SJSA1 (cell line): ENCODE results near the gene ROR1. TPM values are rescaled to one million over a fixed set of nuclear protein-coding genes. Genes with fewer than 3 reads are reported as not detected.
"Not testable (repeated sequence)": the region's sequence is repeated elsewhere in the genome, so short reads cannot be mapped to it uniquely, and the experiment has no call there.

Experiments
- DNase-seq, 2 experiments: peaks; one replicate each; pipeline ENCODE4 v3.0.0-alpha.2; 2015 to 2020; ENCODE audit warnings: low spot score in 2 of 2, low read depth in 1 of 2
- H3K27ac ChIP-seq: fragments of 250-450 bp; sonication (Bioruptor Pico); 2 replicates; pipeline ENCODE4 v1.5.1; 2020; ENCODE audit warnings: mild to moderate bottlenecking, moderate library complexity
- H3K27me3 ChIP-seq: fragments of 250-450 bp; sonication (Bioruptor Pico); replicated peaks from 2 replicates; pipeline ENCODE4 v1.5.1; 2020; ENCODE audit warnings: mild to moderate bottlenecking, moderate library complexity
- H3K36me3 ChIP-seq: fragments of 250-450 bp; sonication (Bioruptor Pico); 2 replicates; pipeline ENCODE4 v1.5.1; 2020; ENCODE audit warnings: mild to moderate bottlenecking
- H3K4me1 ChIP-seq: fragments of 250-450 bp; sonication (Bioruptor Pico); replicated peaks from 2 replicates; pipeline ENCODE4 v1.6.1; 2021; ENCODE audit warnings: mild to moderate bottlenecking
- H3K4me3 ChIP-seq: fragments of 250-450 bp; sonication (Bioruptor Pico); 2 replicates; pipeline ENCODE4 v1.5.1; 2020; ENCODE audit warnings: mild to moderate bottlenecking
- H3K9me3 ChIP-seq: fragments of 250-450 bp; sonication (Bioruptor Pico); replicated peaks from 2 replicates; pipeline ENCODE4 v1.5.1; 2020; ENCODE audit warnings: mild to moderate bottlenecking
- total RNA-seq: library from RNA; depleted of rRNA; stranded (reverse); fragments of >200 nt; shearing (Covaris generic); gene quantifications from 2 replicates; pipeline ENCODE4 v1.2.3, GENCODE V29; 2014; rRNA removed

Gene ROR1
- total RNA-seq, 1 experiment from 2014 or later, result 19.7 TPM

DNA sequence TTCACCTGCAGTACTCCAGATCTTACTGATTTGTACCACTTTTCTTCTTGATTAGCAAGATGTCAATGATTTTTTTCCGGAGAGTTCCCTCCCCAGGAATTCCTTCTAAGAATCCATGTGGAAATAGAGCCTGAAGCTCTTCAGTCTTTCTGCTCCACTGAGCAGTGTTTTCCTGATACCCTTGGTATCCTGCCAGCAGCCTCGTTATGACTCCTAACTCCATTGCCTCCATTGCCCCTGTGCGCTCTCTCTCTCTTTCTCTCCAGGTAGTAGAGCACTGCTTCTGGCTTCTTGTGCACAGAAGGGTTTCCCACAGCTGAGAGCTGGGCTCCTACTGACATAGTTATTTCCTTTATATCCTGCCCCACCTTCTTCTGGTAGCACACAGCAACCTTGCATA lies 441.8 kb downstream of the ROR1 start:
- H3K4me1 ChIP-seq, result no peaks in the 10 kb centered on the region; the same call in 1 of the 2 replicates
- no peaks in the 10 kb centered on the region for H3K36me3 ChIP-seq
- no peak overlapping the region for H3K4me3 ChIP-seq
- H3K9me3 ChIP-seq, result no peaks in the 10 kb centered on the region
- H3K27ac ChIP-seq, result no peak overlapping the region
- DNase-seq, result no peak
- no peaks in the 10 kb centered on the region for H3K27me3 ChIP-seq

DNA sequence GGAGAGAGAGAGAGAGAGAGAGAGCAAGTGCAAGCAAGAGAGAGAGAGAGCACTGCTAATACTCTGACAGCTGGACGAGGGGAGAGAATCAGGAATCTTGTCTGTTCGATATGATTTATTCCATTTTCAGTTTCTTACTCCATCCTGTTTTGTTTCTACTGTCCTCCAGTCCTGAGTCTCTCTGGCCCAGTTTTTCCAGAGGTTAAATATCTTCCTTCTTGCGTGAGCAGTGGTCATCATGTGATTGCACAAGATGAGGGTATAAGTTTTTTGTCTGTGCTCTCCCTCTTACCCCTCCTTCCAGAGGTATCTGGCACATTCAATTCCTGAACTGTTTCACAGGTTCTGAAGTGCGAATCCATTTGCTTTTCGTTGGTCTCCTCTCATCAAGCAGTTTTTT lies 446.4 kb downstream of the ROR1 start:
- Histone ChIP-seq H3K27me3 (no peaks in the 10 kb centered on the region), H3K36me3 (no peaks in the 10 kb centered on the region), H3K9me3 (no peaks in the 10 kb centered on the region), H3K27ac (no peak overlapping the region), H3K4me3 (no peak overlapping the region), H3K4me1 (peaks cover 20% of the 10 kb centered on the region)
- DNase-seq, result no peak

DNA sequence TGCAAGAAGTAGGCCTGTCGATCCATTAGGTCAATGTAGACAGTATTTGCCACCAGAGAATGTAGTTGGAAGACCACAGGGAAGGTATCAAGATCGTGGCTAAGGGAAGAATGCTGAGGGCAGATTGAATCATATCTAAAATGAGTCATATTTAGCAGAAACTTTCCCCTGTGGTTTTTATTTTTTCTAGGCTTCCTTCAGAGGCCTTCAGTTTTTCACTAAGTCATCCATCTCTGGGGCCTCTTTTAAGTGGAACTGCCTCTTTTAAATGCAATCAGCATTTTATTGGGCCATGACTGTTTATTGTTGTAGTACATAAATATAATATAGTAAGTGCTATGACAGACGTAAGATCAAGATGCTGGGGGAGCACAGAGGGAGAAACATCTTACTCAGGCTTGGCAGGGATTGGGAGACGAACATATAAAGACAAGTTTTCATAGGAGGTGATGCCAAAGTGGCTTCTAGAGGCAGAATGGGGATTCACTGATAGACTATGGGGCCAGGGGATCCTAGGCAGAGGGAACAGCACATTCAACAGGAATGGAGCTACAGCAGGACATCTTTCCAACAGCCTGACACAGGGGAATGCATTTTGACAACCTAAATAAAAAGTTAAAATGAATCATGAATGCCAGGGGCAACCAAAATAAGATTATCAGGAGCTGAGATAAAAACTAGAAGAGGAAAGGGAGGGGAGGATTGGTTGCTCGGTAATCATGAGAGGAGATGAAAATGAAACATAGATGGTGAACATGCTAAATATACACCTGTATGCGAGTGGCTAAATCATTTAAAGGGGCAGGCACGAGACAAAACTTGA lies 449.7 kb downstream of the ROR1 start:
- Histone ChIP-seq H3K27ac (peak overlapping the region; percentile 60), H3K27me3 (no peaks in the 10 kb centered on the region), H3K4me1 (peaks cover 20% of the 10 kb centered on the region), H3K36me3 (no peaks in the 10 kb centered on the region), H3K9me3 (no peaks in the 10 kb centered on the region), H3K4me3 (no peak overlapping the region)
- DNase-seq, result peak; percentile 48 to 69

DNA sequence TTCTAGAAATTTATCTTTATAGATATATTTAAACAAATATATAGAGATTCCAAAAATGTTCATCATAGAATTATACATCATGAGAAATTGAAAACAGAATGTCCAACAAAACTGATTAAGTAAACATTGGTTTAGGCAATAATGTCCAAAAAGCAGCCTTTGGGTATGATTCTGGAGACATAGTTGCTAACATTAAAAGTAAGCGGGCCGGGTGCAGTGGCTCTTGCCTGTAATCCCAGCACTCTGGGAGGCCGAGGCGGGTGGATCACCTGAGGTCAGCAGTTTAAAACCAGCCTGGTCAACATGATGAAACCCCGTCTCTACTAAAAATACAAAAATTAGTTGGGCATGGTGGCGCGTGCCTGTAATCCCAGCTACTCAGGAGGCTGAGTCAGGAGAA lies 450.4 kb downstream of the ROR1 start:
- not testable (repeated sequence) for H3K27me3 ChIP-seq, H3K27ac ChIP-seq, H3K4me3 ChIP-seq, DNase-seq, H3K36me3 ChIP-seq, H3K9me3 ChIP-seq
- peaks cover 20% of the 10 kb centered on the region for H3K4me1 ChIP-seq

DNA sequence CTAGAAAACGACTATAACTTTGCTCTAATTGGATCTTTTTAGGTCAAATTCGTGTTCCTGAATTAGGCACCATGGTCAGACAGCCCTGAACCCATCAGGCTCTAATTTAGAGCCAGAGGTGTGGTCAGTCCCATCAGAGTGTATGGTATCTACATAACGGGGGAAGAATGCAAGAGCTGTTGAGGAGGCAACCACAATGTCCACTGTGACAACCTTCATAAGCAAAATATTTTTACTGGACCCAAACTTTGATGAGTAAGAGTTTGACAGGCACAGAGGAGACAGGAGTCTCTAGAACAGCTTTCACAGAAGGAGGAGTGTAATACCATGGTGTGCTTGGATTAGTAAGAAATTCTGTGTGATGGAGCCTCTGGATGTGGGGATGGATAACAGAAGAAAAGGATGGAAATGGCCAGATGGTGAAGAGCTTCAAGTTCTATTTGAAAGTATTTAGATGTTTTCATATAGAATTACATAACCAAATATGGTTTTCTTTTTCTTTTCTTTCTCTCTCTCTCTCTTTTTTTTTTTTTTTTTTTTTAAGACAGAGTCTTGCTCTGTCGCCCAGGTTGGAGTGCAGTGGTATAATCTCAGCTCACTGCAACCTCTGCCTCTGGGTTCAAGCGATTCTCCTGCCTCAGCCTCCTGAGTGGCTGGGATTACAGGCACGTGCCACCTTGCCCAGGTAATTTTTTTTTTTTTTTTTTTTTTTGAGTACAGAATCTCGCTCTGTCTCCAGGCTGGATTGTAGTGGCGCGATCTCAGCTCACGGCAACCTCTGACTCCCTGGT lies 454.5 kb downstream of the ROR1 start:
- H3K27me3 ChIP-seq, result no peaks in the 10 kb centered on the region
- no peaks in the 10 kb centered on the region for H3K36me3 ChIP-seq
- DNase-seq, result peak in 1 of 2 experiments; percentile 9
- H3K9me3 ChIP-seq, result no peaks in the 10 kb centered on the region
- no peak overlapping the region for H3K27ac ChIP-seq
- H3K4me3 ChIP-seq, result no peak overlapping the region
- H3K4me1 ChIP-seq, result peaks cover 10% of the 10 kb centered on the region

DNA sequence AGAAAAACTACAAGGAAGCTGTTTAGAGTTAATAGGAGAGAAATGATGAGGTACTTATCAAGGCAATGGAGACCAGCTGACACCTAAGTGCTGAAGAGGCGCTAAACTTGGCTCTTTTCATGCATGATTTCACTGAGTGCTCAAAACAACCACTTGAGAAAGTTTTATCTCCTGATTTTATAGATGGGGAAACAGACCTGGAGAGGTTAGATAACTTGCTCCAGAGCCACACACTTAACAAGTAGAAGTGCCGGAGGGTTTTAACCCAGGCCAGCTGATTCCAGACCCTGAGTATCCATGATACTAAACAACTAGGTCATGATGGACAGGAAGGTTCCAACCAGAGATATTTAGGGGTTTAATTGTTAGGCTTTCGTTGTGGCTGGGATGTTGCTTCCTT lies 455.5 kb downstream of the ROR1 start:
- Histone ChIP-seq H3K9me3 (no peaks in the 10 kb centered on the region), H3K36me3 (no peaks in the 10 kb centered on the region), H3K27ac (no peak overlapping the region), H3K27me3 (no peaks in the 10 kb centered on the region), H3K4me1 (peaks cover under 1% of the 10 kb centered on the region; the same call in 1 of the 2 replicates), H3K4me3 (no peak overlapping the region)
- DNase-seq, result no peak

Other genes with a start within 250 kb of the ROR1 start
- gene PGM1, start 180.6 kb upstream of the ROR1 start, total RNA-seq, result 41.2 and 42.6 TPM in 2 replicates